Right lobe of liver (tissue), 6 donors: Measurements from ENCODE around the gene NOTCH1. TPM values are rescaled to one million over a fixed set of nuclear protein-coding genes. Genes with fewer than 3 reads are reported as not detected.

ENCODE experiments used
- ATAC-seq, 4 donors: fragments of 200-7000 bp; cut with Tn5 transposase; one replicate each; pipeline ENCODE4 v1.9.1; 2020; ENCODE audit warnings: mild to moderate bottlenecking in 4 of 4, moderate library complexity in 4 of 4
- DNase-seq, 3 donors: peaks; one replicate each; pipeline ENCODE4 v3.0.0-alpha.2; 2020
- H3K27ac ChIP-seq, 3 donors: fragments of 200-600 bp; one replicate each; pipeline ENCODE4 v1.8.0; 2022
- H3K27me3 ChIP-seq, 2 donors: fragments of 200-600 bp; one replicate each; pipeline ENCODE4 v1.8.0; 2022
- H3K36me3 ChIP-seq, 4 donors: fragments of 200-600 bp; sonication (generic) in 1 of 4; one replicate each; pipeline versions ENCODE4 v1.5.1 to v1.8.0; 2017 to 2022; ENCODE audit warnings: control low read depth in 1 of 4
- H3K4me1 ChIP-seq, 4 donors: fragments of 200-600 bp; sonication (generic) in 1 of 4; one replicate each; pipeline versions ENCODE4 v1.5.1 to v1.8.0; 2017 to 2022; ENCODE audit warnings: control low read depth in 1 of 4
- H3K4me3 ChIP-seq, 3 donors: fragments of 200-600 bp; one replicate each; pipeline ENCODE4 v1.8.0; 2022
- H3K9me3 ChIP-seq, 4 donors: fragments of 200-600 bp; sonication (generic) in 1 of 4; one replicate each; pipeline versions ENCODE4 v1.5.1 to v1.8.0; 2017 to 2022; ENCODE audit warnings: control low read depth in 1 of 4
- CTCF ChIP-seq, 4 donors: fragments of 200-600 bp in 3 of 4; fragments of 450-650 bp in 1 of 4; IDR thresholded peaks; one replicate each; pipeline versions ENCODE4 v1.5.1 to v1.8.0; 2016 to 2022; ENCODE audit warnings: antibody characterized with exemption in 4 of 4, mild to moderate bottlenecking in 2 of 4
- POLR2A ChIP-seq: fragments of 450-650 bp; IDR thresholded peaks from one replicate; pipeline ENCODE4 v1.6.1; 2017; ENCODE audit warnings: antibody characterized with exemption, mild to moderate bottlenecking
- WGBS: methylation state at CpG from one replicate; pipeline ENCODE4 v1.1.6; 2018; ENCODE audit warnings: low coverage, low lambda C conversion rate; ENCODE audit not compliant: insufficient coverage; ENCODE audit errors: missing lambda C conversion rate; 5-methylcytosine and 5-hydroxymethylcytosine counted together
- intact Hi-C, 2 donors: fragments of 100-400 bp; cut with DNase I; formaldehyde crosslinking; loops; one replicate each; pipeline versions ENCODE4 v1.11.2 to v1.14.1; 2022
- total RNA-seq, 6 experiments: library from RNA; depleted of rRNA in 2 of 6; stranded (reverse); fragments of >200 nt in 2 of 6; fragmentation: NEBNext Ultra II Directional in 3 of 6; extraction: Animal tissue kit (Norgen Biotek cat#: 25700) in 3 of 6; gene quantifications; one replicate each; pipeline versions ENCODE4 v1.1.0 to v1.2.4, GENCODE V29; 2016 to 2023
- donor health status: DM: no; HTN: yes; CAD: no.
- donor health status: DM: no; HTN: no; CAD: no.
- donor health status: DM: no; HTN: no; CAD: no.
- donor health status: DM: no; HTN: yes; CAD: no.
- donor health status: DM: no; HTN: yes; CAD: no.

The NOTCH1 gene
- total RNA-seq, 6 experiments from 2014 or later, result 17.4 to 26.2 (median 19.3) TPM

GRCh38 chr9:136474021-136474640, 71.7 kb downstream of the NOTCH1 start:
- H3K9me3 ChIP-seq, result no peaks in the 10 kb centered on the region
- H3K36me3 ChIP-seq, result peaks cover 26 to 83% (median 64%) of the 10 kb centered on the region in 4 donors
- H3K4me3 ChIP-seq, result no peak overlapping the region
- no peak for ATAC-seq
- no peak overlapping the region for H3K27ac ChIP-seq
- WGBS, result no CpG with 5 or more reads among the region's 27 CpGs
- no peaks in the 10 kb centered on the region for H3K4me1 ChIP-seq
- DNase-seq, result no peak
- no peak for TF ChIP-seq POLR2A
- no peak for TF ChIP-seq CTCF (IDR thresholded peaks at IDR 0.05)
- H3K27me3 ChIP-seq, result no peaks in the 10 kb centered on the region
- intact Hi-C loops, result no loop called here

- Histone ChIP-seq H3K27me3 (no peaks in the 10 kb centered on the region), H3K27ac (no peak overlapping the region), H3K4me1 (no peaks in the 10 kb centered on the region), H3K36me3 (peaks cover 26 to 91% (median 69%) of the 10 kb centered on the region in 4 donors), H3K4me3 (no peak overlapping the region), H3K9me3 (no peaks in the 10 kb centered on the region)
- 80% methylated on average over 3 of the region's 14 CpGs for WGBS
- intact Hi-C loops, result no loop called here
- TF ChIP-seq POLR2A (no peak), CTCF (IDR thresholded peaks at IDR 0.05) (no peak)
- DNase-seq (no peak), ATAC-seq (no peak)
Measured at GRCh38 chr9:136473354-136473721, 72.5 kb downstream of the NOTCH1 start.

GRCh38 chr9:136472640-136473353, 73.1 kb downstream of the NOTCH1 start:
- intact Hi-C loops, result no loop called here
- no peaks in the 10 kb centered on the region for H3K9me3 ChIP-seq
- no peak for ATAC-seq
- no peak for DNase-seq
- H3K4me1 ChIP-seq, result no peaks in the 10 kb centered on the region
- no peak overlapping the region for H3K27ac ChIP-seq
- H3K4me3 ChIP-seq, result no peak overlapping the region
- peaks cover 26 to 95% (median 72%) of the 10 kb centered on the region in 4 donors for H3K36me3 ChIP-seq
- TF ChIP-seq CTCF (IDR thresholded peaks at IDR 0.05) (no peak), POLR2A (no peak)
- WGBS, result 71% methylated on average over 3 of the region's 28 CpGs
- H3K27me3 ChIP-seq, result no peaks in the 10 kb centered on the region

- DNase-seq (no peak), ATAC-seq (no peak)
- 92% methylated on average over 7 of the region's 19 CpGs for WGBS
- Histone ChIP-seq H3K36me3 (peaks cover 23 to 95% (median 75%) of the 10 kb centered on the region in 4 donors), H3K27me3 (no peaks in the 10 kb centered on the region), H3K27ac (no peak overlapping the region), H3K4me1 (no peaks in the 10 kb centered on the region), H3K9me3 (no peaks in the 10 kb centered on the region), H3K4me3 (no peak overlapping the region)
- no peak for TF ChIP-seq POLR2A
- TF ChIP-seq CTCF (IDR thresholded peaks at IDR 0.05), result no peak
- intact Hi-C loops, result no loop called here
Measured at GRCh38 chr9:136471802-136472487, 73.9 kb downstream of the NOTCH1 start.
